ENCODE measurements around the gene SIN3B. TPM values are rescaled to one million over a fixed set of nuclear protein-coding genes. Genes with fewer than 3 reads are reported as not detected.

The SIN3B gene
- total RNA-seq, 1 donor from 2014 or later = 73.1 TPM

- Mint-ChIP-seq H3K27ac (peak overlapping the region; percentile 80), H3K9me3 (no peaks in the 10 kb centered on the region), H3K36me3 (ENCODE audit: low read depth) (peaks cover 78% of the 10 kb centered on the region), H3K4me3 (no peak overlapping the region), H3K27me3 (no peaks in the 10 kb centered on the region), H3K4me1 (peaks cover 42% of the 10 kb centered on the region)
- peak; percentile 81 for ATAC-seq (ENCODE audit: low read depth)
- intact Hi-C loops (cut with micrococcal nuclease) = loop anchor here (1.0 to 10.0 kb wide), 5 partner anchors 62 to 446 kb away; no protein-coding TSS in a partner anchor
- peak; percentile 29 for DNase-seq
- TF ChIP-seq CTCF (IDR thresholded peaks at IDR 0.05) = no peak
- POLR2A ChIA-PET = interaction anchor here (0.5 to 1.2 kb wide), 2 partner anchors 249 to 763 kb away, joined by 3 read pairs; no protein-coding TSS in a partner anchor
- CTCF ChIA-PET = interaction anchor here (0.9 to 3.0 kb wide), 6 partner anchors 57 to 447 kb away, joined by 3 to 16 read pairs (median 3); no protein-coding TSS in a partner anchor
These were observed 7.2 kb downstream of the SIN3B start for GRCh38 chr19:16836115-16837034.

- DNase-seq (no peak), ATAC-seq (ENCODE audit: low read depth) (no peak)
- peak overlapping the region; percentile 2 for H3K27ac Mint-ChIP-seq
- H3K9me3 Mint-ChIP-seq = no peaks in the 10 kb centered on the region
- no peak overlapping the region for H3K4me3 Mint-ChIP-seq
- H3K36me3 Mint-ChIP-seq (ENCODE audit: low read depth) = peaks cover 78% of the 10 kb centered on the region
- no peak for TF ChIP-seq CTCF (IDR thresholded peaks at IDR 0.05)
- H3K4me1 Mint-ChIP-seq = peaks cover 38% of the 10 kb centered on the region
- H3K27me3 Mint-ChIP-seq = no peaks in the 10 kb centered on the region
- intact Hi-C loops (cut with micrococcal nuclease) = loop anchor here (5.0 to 10.0 kb wide), 2 partner anchors 62 to 230 kb away; no protein-coding TSS in a partner anchor
- POLR2A ChIA-PET = no interaction called here
- CTCF ChIA-PET = interaction anchor here (1.1 to 1.3 kb wide), 2 partner anchors 122 to 399 kb away, joined by 3 to 4 read pairs; no protein-coding TSS in a partner anchor
These were observed 7.8 kb downstream of the SIN3B start for GRCh38 chr19:16837035-16837362.

DNA sequence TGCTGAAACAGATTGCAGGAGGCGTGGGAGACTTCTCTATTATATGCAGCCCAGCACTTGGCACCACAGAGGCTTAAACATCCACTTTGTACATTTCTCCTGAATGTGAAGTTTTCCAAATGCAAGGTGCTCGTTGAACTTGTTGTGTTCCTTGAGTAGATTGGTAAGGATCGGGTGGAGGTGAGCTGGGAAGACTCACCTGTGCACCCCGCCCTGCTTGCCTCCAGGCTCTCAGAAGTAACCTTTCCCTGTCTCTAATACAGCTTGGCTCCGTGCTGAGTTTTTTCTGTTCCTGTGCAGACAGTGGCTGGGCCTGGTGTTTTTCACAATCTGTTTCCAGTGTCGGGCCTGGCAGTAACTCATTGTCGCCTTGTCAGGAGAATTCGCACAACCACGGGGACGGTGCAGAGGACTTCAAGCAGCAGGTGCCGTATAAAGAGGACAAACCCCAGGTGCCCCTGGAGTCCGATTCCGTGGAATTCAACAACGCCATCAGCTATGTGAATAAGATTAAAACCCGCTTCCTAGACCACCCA lies 12.3 kb downstream of the SIN3B start:
- no peak for ATAC-seq (ENCODE audit: low read depth)
- H3K36me3 Mint-ChIP-seq (ENCODE audit: low read depth) = peaks cover 88% of the 10 kb centered on the region
- no peak for DNase-seq
- no peak for TF ChIP-seq CTCF (IDR thresholded peaks at IDR 0.05)
- POLR2A ChIA-PET = no interaction called here
- peaks cover 14% of the 10 kb centered on the region for H3K4me1 Mint-ChIP-seq
- intact Hi-C loops (cut with micrococcal nuclease) = no loop called here
- H3K27me3 Mint-ChIP-seq = no peaks in the 10 kb centered on the region
- CTCF ChIA-PET = no interaction called here
- no peak overlapping the region for H3K27ac Mint-ChIP-seq
- no peak overlapping the region for H3K4me3 Mint-ChIP-seq
- no peaks in the 10 kb centered on the region for H3K9me3 Mint-ChIP-seq

DNA sequence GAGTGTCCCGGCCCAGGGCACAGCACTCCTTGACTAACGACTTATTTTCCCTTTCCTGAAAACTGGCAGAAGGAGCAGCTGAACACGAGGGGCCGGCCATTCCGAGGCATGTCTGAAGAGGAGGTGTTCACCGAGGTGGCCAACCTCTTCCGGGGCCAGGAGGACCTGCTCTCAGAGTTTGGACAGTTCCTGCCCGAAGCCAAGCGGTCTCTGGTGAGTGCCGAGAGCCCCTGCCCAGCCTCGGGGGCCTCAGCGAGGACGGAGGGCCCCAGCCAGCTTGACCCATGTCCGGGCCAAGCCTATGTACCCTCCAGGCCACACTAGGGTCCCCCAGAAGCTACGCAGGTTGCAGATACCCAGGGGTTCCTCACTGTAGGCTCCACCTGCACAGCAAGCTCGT lies 17.7 kb downstream of the SIN3B start:
- CTCF ChIA-PET = no interaction called here
- POLR2A ChIA-PET = no interaction called here
- DNase-seq (no peak), ATAC-seq (ENCODE audit: low read depth) (no peak)
- no peaks in the 10 kb centered on the region for H3K27me3 Mint-ChIP-seq
- H3K9me3 Mint-ChIP-seq = no peaks in the 10 kb centered on the region
- H3K4me1 Mint-ChIP-seq = peaks cover 9% of the 10 kb centered on the region
- intact Hi-C loops (cut with micrococcal nuclease) = no loop called here
- no peak overlapping the region for H3K4me3 Mint-ChIP-seq
- no peak for TF ChIP-seq CTCF (IDR thresholded peaks at IDR 0.05)
- no peak overlapping the region for H3K27ac Mint-ChIP-seq
- peaks cover 86% of the 10 kb centered on the region for H3K36me3 Mint-ChIP-seq (ENCODE audit: low read depth)

DNA sequence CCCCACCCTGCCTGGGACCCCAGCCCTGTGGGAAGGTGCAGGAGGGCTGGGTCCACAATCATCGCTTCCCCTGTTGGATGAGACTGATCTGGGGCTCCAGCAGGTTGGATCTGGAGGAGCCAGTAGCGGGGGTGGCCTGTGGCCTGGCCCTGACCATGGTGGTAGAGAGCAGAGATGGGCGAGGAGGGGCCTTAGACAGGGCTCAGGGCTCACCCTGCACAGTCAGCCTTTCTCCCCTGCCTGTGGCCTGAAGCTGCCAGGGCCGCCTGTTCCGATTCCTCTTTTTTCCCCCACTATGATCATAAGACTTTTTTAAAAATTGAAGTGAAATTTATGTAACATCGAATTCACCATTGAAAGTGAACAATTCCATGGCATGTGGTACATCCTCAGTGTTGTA lies 18.2 kb downstream of the SIN3B start:
- Mint-ChIP-seq H3K4me3 (no peak overlapping the region), H3K4me1 (peaks cover 9% of the 10 kb centered on the region), H3K27me3 (no peaks in the 10 kb centered on the region), H3K9me3 (no peaks in the 10 kb centered on the region), H3K27ac (no peak overlapping the region), H3K36me3 (ENCODE audit: low read depth) (peaks cover 88% of the 10 kb centered on the region)
- intact Hi-C loops (cut with micrococcal nuclease) = no loop called here
- ChIA-PET CTCF (no interaction called here), POLR2A (no interaction called here)
- DNase-seq (no peak), ATAC-seq (ENCODE audit: low read depth) (no peak)
- TF ChIP-seq CTCF (IDR thresholded peaks at IDR 0.05) = no peak
